ENCODE results near the gene CSNK1G1. TPM values are rescaled to one million over a fixed set of nuclear protein-coding genes. Genes with fewer than 3 reads are reported as not detected.
"Not testable (repeated sequence)": the region's sequence is repeated elsewhere in the genome, so short reads cannot be mapped to it uniquely, and the experiment has no call there.

Gene CSNK1G1
- total RNA-seq = 23.5 and 27.8 TPM in 2 replicates

GRCh38 chr15:64355944-64356709 is at the start of gene CSNK1G1:
Gene CSNK1G1, minus strand, starts transcription at chr15:64356173. Its CDS starts 55,674 bp downstream, at chr15:64300499.
- no peaks in the 10 kb centered on the region for H3K36me3 ChIP-seq (ENCODE audit: control insufficient read depth, insufficient read depth, low read length)
- peak within 1 kb of the TSS; percentile 69 for H3K4me3 ChIP-seq (ENCODE audit: low read depth, low read length)
- TF ChIP-seq, protein P1, sequence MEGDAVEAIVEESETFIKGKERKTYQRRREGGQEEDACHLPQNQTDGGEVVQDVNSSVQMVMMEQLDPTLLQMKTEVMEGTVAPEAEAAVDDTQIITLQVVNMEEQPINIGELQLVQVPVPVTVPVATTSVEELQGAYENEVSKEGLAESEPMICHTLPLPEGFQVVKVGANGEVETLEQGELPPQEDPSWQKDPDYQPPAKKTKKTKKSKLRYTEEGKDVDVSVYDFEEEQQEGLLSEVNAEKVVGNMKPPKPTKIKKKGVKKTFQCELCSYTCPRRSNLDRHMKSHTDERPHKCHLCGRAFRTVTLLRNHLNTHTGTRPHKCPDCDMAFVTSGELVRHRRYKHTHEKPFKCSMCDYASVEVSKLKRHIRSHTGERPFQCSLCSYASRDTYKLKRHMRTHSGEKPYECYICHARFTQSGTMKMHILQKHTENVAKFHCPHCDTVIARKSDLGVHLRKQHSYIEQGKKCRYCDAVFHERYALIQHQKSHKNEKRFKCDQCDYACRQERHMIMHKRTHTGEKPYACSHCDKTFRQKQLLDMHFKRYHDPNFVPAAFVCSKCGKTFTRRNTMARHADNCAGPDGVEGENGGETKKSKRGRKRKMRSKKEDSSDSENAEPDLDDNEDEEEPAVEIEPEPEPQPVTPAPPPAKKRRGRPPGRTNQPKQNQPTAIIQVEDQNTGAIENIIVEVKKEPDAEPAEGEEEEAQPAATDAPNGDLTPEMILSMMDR (IDR thresholded peaks at IDR 0.05; ENCODE audit: insufficient read depth, low read length, poor library complexity, severe bottlenecking) = peak; percentile 47
- peak; percentile 89 for DNase-seq (ENCODE audit: low read depth)
- no peaks in the 10 kb centered on the region for H3K27me3 ChIP-seq (ENCODE audit: control insufficient read depth, insufficient read depth, low read length)

GRCh38 chr15:64400583-64400982 is 44.6 kb upstream of the CSNK1G1 start:
- Histone ChIP-seq H3K4me3 (ENCODE audit: low read depth, low read length) (no peak overlapping the region), H3K36me3 (ENCODE audit: control insufficient read depth, insufficient read depth, low read length) (no peaks in the 10 kb centered on the region), H3K27me3 (ENCODE audit: control insufficient read depth, insufficient read depth, low read length) (no peaks in the 10 kb centered on the region)
- DNase-seq (ENCODE audit: low read depth) = no peak
- TF ChIP-seq, protein P1 (IDR thresholded peaks at IDR 0.05; ENCODE audit: insufficient read depth, low read length, poor library complexity, severe bottlenecking) = no peak

DNA sequence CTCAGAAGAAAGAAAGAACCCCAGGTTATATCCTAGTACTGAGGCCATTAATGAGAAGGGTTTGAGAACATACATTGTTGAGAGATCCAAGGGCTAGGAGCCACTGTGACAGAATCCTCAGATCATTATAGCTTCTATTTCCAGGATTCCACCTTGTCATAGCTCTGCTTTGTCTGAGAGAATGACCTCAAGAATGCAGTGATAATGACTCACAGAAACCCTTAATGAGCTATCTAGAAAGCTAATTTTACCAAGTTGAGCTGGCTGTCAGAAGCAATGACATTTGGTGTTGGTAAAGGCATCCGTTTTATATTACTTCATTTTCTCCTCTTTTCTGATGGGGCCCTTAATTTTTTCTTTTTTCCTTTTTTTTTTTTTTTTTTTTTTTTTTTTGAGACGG is 42.6 kb upstream of the CSNK1G1 start:
- no peaks in the 10 kb centered on the region for H3K36me3 ChIP-seq (ENCODE audit: control insufficient read depth, insufficient read depth, low read length)
- TF ChIP-seq, protein P1 (IDR thresholded peaks at IDR 0.05; ENCODE audit: insufficient read depth, low read length, poor library complexity, severe bottlenecking) = no peak
- H3K27me3 ChIP-seq (ENCODE audit: control insufficient read depth, insufficient read depth, low read length) = no peaks in the 10 kb centered on the region
- H3K4me3 ChIP-seq (ENCODE audit: low read depth, low read length) = no peak overlapping the region
- DNase-seq (ENCODE audit: low read depth) = no peak

DNA sequence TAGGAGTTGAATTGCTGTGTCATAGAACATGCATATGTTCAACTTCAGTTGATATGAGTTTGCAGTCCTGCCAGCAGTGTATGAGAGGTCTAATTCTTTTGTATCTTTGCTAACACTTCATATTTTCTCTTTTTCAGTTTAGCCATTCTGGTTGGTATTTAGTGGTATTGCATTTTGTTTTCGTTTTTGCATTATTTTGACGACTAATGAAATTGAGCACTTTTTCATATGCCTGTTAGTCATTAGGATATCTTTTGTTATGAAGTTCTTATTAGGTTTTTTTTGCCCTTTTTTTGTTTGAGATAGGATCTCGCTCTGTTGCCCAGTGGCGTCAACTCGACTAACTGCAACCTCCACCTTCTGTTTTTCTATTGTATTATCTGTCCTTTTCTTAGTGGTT is 40.8 kb upstream of the CSNK1G1 start:
- DNase-seq (ENCODE audit: low read depth) = no peak
- no peaks in the 10 kb centered on the region for H3K36me3 ChIP-seq (ENCODE audit: control insufficient read depth, insufficient read depth, low read length)
- no peak overlapping the region for H3K4me3 ChIP-seq (ENCODE audit: low read depth, low read length)
- no peaks in the 10 kb centered on the region for H3K27me3 ChIP-seq (ENCODE audit: control insufficient read depth, insufficient read depth, low read length)
- TF ChIP-seq, protein P1 (IDR thresholded peaks at IDR 0.05; ENCODE audit: insufficient read depth, low read length, poor library complexity, severe bottlenecking) = no peak

- DNase-seq (ENCODE audit: low read depth); H3K27me3 ChIP-seq (ENCODE audit: control insufficient read depth, insufficient read depth, low read length); H3K36me3 ChIP-seq (ENCODE audit: control insufficient read depth, insufficient read depth, low read length); H3K4me3 ChIP-seq (ENCODE audit: low read depth, low read length): not testable (repeated sequence)
Observed at GRCh38 chr15:64392471-64392870, 36.5 kb upstream of the CSNK1G1 start.

DNA sequence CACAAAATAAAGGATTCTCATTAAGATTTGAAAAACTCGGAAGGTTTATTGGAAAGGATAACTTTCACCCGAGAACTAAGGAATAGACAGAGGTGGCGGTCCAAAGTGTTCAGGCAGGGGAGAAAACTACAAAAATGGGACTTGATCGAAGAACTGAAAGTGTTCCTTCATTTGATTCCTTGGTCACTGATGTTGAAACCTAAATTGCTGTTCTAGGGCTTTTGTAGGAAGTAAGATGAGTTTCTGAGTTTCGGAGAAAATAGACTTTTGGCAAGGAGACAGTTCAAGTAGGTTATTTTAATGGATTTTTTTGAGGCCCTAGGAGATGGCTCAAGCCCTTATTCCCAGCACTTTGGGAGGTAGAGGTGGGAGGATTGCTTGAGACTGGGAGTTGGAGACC is 33.1 kb upstream of the CSNK1G1 start:
- H3K27me3 ChIP-seq (ENCODE audit: control insufficient read depth, insufficient read depth, low read length) = no peaks in the 10 kb centered on the region
- DNase-seq (ENCODE audit: low read depth) = no peak
- TF ChIP-seq, protein P1 (IDR thresholded peaks at IDR 0.05; ENCODE audit: insufficient read depth, low read length, poor library complexity, severe bottlenecking) = no peak
- H3K4me3 ChIP-seq (ENCODE audit: low read depth, low read length) = no peak overlapping the region
- no peaks in the 10 kb centered on the region for H3K36me3 ChIP-seq (ENCODE audit: control insufficient read depth, insufficient read depth, low read length)
